Measurements from ENCODE around the gene ID2. TPM values are rescaled to one million over a fixed set of nuclear protein-coding genes. Genes with fewer than 3 reads are reported as not detected.
A peak's percentile ranks its signal among the peaks of the same experiment; 100 is the strongest.

ID2 gene
- total and polyA plus RNA-seq, 2 of the 13 experiments (the other 11 are each of a cell fraction or from before 2014, with no cell fraction given): 214 to 719 TPM

DNA sequence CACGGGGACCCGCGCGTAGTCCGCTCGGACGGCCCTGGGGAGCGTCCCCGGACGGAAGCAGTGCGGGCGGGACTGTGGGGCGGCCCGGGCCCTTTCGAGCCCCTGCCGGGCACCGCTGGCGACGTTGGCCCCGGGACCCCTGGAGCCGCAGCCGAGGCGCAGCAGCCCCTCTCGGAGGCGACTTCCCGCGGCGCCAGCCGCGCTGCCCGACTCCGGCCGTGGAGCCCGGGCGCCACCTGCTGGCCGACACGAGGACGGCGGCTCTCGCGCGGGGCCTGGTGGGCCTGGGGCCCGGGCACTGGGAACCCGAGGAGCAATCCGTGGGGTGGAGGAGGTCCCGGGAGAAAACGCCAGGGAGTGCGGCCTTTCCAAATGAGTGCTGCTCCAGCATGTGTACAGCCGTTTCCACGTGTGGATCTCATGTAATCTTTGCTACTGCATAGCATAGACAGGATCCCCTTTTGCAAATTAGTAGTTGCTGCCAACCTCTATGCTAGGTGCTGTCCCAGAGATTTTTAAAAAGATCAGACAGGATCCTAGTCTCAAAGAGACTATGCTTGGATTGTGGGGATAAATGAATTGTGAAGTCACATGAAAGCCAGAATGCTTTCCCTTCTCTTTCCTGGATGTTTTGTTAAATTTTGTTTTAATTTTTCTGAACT is 4.0 kb downstream of the ID2 start (continued):
- TF ChIP-seq CCAR2 (optimal IDR thresholded peaks at IDR 0.05; ENCODE audit: low read depth, low read length): no peak
- TF ChIP-seq, protein P1, sequence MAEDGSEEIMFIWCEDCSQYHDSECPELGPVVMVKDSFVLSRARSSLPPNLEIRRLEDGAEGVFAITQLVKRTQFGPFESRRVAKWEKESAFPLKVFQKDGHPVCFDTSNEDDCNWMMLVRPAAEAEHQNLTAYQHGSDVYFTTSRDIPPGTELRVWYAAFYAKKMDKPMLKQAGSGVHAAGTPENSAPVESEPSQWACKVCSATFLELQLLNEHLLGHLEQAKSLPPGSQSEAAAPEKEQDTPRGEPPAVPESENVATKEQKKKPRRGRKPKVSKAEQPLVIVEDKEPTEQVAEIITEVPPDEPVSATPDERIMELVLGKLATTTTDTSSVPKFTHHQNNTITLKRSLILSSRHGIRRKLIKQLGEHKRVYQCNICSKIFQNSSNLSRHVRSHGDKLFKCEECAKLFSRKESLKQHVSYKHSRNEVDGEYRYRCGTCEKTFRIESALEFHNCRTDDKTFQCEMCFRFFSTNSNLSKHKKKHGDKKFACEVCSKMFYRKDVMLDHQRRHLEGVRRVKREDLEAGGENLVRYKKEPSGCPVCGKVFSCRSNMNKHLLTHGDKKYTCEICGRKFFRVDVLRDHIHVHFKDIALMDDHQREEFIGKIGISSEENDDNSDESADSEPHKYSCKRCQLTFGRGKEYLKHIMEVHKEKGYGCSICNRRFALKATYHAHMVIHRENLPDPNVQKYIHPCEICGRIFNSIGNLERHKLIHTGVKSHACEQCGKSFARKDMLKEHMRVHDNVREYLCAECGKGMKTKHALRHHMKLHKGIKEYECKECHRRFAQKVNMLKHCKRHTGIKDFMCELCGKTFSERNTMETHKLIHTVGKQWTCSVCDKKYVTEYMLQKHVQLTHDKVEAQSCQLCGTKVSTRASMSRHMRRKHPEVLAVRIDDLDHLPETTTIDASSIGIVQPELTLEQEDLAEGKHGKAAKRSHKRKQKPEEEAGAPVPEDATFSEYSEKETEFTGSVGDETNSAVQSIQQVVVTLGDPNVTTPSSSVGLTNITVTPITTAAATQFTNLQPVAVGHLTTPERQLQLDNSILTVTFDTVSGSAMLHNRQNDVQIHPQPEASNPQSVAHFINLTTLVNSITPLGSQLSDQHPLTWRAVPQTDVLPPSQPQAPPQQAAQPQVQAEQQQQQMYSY (CRISPR knock-in tag; IDR thresholded peaks at IDR 0.05): no peak
- TF ChIP-seq, protein P2, sequence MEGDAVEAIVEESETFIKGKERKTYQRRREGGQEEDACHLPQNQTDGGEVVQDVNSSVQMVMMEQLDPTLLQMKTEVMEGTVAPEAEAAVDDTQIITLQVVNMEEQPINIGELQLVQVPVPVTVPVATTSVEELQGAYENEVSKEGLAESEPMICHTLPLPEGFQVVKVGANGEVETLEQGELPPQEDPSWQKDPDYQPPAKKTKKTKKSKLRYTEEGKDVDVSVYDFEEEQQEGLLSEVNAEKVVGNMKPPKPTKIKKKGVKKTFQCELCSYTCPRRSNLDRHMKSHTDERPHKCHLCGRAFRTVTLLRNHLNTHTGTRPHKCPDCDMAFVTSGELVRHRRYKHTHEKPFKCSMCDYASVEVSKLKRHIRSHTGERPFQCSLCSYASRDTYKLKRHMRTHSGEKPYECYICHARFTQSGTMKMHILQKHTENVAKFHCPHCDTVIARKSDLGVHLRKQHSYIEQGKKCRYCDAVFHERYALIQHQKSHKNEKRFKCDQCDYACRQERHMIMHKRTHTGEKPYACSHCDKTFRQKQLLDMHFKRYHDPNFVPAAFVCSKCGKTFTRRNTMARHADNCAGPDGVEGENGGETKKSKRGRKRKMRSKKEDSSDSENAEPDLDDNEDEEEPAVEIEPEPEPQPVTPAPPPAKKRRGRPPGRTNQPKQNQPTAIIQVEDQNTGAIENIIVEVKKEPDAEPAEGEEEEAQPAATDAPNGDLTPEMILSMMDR (CRISPR knock-in tag; IDR thresholded peaks at IDR 0.05): peak; percentile 91
- TF ChIP-seq ZNF569 (CRISPR knock-in tag; IDR thresholded peaks at IDR 0.05; ENCODE audit: borderline replicate concordance): no peak
- 0 out of 2 replicates have a peak, but pooled peaks have one; percentile 14 for TF ChIP-seq ZNF263 (CRISPR knock-in tag; IDR thresholded peaks at IDR 0.05)
- TF ChIP-seq BORCS8-MEF2B (CRISPR knock-in tag; IDR thresholded peaks at IDR 0.05): peak; percentile 54
- no peak for TF ChIP-seq SYNCRIP (IDR thresholded peaks at IDR 0.05; ENCODE audit: insufficient read depth, low read depth, low read length)
- peak; percentile 64 for TF ChIP-seq ZNF788 (CRISPR knock-in tag; IDR thresholded peaks at IDR 0.05; ENCODE audit: borderline replicate concordance)
- TF ChIP-seq NFE2L1 (CRISPR knock-in tag; IDR thresholded peaks at IDR 0.05; ENCODE audit: borderline replicate concordance): no peak
- TF ChIP-seq, protein P3, sequence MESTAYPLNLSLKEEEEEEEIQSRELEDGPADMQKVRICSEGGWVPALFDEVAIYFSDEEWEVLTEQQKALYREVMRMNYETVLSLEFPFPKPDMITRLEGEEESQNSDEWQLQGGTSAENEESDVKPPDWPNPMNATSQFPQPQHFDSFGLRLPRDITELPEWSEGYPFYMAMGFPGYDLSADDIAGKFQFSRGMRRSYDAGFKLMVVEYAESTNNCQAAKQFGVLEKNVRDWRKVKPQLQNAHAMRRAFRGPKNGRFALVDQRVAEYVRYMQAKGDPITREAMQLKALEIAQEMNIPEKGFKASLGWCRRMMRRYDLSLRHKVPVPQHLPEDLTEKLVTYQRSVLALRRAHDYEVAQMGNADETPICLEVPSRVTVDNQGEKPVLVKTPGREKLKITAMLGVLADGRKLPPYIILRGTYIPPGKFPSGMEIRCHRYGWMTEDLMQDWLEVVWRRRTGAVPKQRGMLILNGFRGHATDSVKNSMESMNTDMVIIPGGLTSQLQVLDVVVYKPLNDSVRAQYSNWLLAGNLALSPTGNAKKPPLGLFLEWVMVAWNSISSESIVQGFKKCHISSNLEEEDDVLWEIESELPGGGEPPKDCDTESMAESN (CRISPR knock-in tag; conservative IDR thresholded peaks at IDR 0.05): peak; percentile 30; the same call in 1 of the 2 replicates
- TF ChIP-seq ZNF530 (CRISPR knock-in tag; IDR thresholded peaks at IDR 0.05; ENCODE audit: low read depth): no peak
- TF ChIP-seq YY1 (IDR thresholded peaks at IDR 0.05; ENCODE audit: insufficient read depth, insufficient replicate concordance, low read depth, low read length): peak; percentile 79
- TF ChIP-seq, protein P4, sequence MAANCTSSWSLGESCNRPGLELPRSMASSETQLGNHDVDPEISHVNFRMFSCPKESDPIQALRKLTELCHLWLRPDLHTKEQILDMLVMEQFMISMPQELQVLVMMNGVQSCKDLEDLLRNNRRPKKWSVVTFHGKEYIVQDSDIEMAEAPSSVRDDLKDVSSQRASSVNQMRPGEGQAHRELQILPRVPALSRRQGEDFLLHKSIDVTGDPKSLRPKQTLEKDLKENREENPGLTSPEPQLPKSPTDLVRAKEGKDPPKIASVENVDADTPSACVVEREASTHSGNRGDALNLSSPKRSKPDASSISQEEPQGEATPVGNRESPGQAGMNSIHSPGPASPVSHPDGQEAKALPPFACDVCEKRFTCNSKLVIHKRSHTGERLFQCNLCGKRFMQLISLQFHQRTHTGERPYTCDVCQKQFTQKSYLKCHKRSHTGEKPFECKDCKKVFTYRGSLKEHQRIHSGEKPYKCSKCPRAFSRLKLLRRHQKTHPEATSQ (CRISPR knock-in tag; IDR thresholded peaks at IDR 0.05; ENCODE audit: borderline replicate concordance): no peak
- TF ChIP-seq, protein P5, sequence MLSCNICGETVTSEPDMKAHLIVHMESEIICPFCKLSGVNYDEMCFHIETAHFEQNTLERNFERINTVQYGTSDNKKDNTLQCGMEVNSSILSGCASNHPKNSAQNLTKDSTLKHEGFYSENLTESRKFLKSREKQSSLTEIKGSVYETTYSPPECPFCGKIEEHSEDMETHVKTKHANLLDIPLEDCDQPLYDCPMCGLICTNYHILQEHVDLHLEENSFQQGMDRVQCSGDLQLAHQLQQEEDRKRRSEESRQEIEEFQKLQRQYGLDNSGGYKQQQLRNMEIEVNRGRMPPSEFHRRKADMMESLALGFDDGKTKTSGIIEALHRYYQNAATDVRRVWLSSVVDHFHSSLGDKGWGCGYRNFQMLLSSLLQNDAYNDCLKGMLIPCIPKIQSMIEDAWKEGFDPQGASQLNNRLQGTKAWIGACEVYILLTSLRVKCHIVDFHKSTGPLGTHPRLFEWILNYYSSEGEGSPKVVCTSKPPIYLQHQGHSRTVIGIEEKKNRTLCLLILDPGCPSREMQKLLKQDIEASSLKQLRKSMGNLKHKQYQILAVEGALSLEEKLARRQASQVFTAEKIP (CRISPR knock-in tag; IDR thresholded peaks at IDR 0.05; ENCODE audit: borderline replicate concordance): no peak
- TF ChIP-seq, protein P6, sequence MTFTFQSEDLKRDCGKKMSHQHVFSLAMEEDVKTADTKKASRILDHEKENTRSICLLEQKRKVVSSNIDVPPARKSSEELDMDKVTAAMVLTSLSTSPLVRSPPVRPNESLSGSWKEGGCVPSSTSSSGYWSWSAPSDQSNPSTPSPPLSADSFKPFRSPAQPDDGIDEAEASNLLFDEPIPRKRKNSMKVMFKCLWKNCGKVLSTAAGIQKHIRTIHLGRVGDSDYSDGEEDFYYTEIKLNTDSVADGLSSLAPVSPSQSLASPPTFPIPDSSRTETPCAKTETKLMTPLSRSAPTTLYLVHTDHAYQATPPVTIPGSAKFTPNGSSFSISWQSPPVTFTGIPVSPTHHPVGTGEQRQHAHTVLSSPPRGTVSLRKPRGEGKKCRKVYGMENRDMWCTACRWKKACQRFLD (CRISPR knock-in tag; IDR thresholded peaks at IDR 0.05; ENCODE audit: borderline replicate concordance): no peak

Data from HepG2 (cell line).